Vagina (tissue), 2 donors: ENCODE results near the gene KCNK1.

ENCODE experiments used
- CTCF ChIP-seq, 3 experiments: fragments of 450-650 bp in 2 of 3; fragments of 200-600 bp in 1 of 3; sonication (generic) in 1 of 3; IDR thresholded peaks; one replicate each; pipeline ENCODE4 v1.5.1; 2017 to 2019; ENCODE audit warnings: antibody characterized with exemption in 3 of 3, mild to moderate bottlenecking in 2 of 3, moderate library complexity in 2 of 3
- POLR2A ChIP-seq, 2 donors: fragments of 450-650 bp; IDR thresholded peaks; one replicate each; pipeline ENCODE4 v1.6.1; 2017; ENCODE audit warnings: antibody characterized with exemption in 2 of 2, mild to moderate bottlenecking in 2 of 2, moderate library complexity in 2 of 2

- TF ChIP-seq CTCF (IDR thresholded peaks at IDR 0.05) (no peak), POLR2A (IDR thresholded peaks at IDR 0.05) (no peak)
Measured at GRCh38 chr1:233675446-233675845, 61.5 kb downstream of the KCNK1 start.
